ENCODE measurements around the gene ABLIM1.

The ABLIM1 gene

GRCh38 chr10:114499630-114500190 lies 158.4 kb downstream of the ABLIM1 start:
- TF ChIP-seq, protein P1, sequence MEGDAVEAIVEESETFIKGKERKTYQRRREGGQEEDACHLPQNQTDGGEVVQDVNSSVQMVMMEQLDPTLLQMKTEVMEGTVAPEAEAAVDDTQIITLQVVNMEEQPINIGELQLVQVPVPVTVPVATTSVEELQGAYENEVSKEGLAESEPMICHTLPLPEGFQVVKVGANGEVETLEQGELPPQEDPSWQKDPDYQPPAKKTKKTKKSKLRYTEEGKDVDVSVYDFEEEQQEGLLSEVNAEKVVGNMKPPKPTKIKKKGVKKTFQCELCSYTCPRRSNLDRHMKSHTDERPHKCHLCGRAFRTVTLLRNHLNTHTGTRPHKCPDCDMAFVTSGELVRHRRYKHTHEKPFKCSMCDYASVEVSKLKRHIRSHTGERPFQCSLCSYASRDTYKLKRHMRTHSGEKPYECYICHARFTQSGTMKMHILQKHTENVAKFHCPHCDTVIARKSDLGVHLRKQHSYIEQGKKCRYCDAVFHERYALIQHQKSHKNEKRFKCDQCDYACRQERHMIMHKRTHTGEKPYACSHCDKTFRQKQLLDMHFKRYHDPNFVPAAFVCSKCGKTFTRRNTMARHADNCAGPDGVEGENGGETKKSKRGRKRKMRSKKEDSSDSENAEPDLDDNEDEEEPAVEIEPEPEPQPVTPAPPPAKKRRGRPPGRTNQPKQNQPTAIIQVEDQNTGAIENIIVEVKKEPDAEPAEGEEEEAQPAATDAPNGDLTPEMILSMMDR (IDR thresholded peaks at IDR 0.05), result no peak

- TF ChIP-seq, protein P1 (IDR thresholded peaks at IDR 0.05), result no peak
Measured at GRCh38 chr10:114499116-114499515, 159.0 kb downstream of the ABLIM1 start.

DNA sequence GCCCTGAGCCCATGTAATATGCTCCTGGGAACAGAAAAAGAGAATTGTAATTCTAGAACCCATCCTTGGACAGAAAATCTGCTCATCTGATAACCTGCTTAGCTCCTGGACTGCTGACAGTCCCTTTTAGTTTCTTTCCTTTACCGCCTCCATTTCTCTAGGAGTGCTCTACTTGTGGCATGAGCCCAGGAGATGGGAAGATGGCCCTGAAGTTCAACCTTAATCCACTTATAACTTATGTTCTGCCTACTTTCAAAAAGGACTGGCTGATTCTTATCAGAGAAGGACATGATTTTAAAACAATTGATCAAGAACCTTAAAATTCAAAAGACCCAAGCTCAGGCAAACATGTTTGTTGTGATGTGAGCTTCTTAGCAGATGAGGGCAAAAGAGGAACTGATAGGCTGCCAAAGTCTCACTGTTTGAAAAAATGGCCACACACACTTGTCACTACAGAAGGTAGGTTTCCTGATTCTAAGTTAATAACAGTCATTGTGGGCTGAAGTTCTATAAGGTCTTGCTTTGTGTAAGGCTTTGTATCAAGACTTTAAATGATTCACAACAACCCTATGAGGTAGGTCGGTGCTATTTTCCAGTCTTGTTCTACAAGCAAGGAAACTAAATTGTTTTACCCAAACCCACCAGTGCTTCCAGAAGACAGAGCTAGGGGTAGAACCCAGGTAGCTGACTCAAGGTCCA lies 159.5 kb downstream of the ABLIM1 start:
- TF ChIP-seq, protein P1 (IDR thresholded peaks at IDR 0.05), result no peak

- TF ChIP-seq, protein P1 (IDR thresholded peaks at IDR 0.05), result no peak
Measured at GRCh38 chr10:114495303-114495702, 162.8 kb downstream of the ABLIM1 start.

- TF ChIP-seq, protein P1 (IDR thresholded peaks at IDR 0.05), result no peak
Measured at GRCh38 chr10:114492351-114493037, 165.6 kb downstream of the ABLIM1 start.

DNA sequence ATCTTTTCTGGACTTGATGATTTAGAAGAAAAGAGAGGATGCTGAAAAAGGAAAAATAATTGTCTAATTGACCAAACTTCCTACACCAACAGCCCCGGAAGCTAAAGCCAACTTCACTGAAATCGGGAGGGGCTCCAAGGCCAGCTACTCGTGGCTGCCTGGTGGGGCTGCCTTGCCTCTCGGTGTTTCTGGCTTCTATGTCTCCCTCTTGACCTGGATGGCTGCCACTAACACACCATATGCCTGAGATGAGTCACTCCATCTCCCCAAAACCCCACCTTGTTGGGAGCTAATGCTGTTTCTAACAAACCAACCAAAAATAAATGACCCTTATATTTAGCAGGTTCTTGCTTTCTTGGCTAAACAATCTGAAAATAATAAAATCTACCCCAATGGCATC lies 166.1 kb downstream of the ABLIM1 start:
- TF ChIP-seq, protein P1 (IDR thresholded peaks at IDR 0.05), result no peak

DNA sequence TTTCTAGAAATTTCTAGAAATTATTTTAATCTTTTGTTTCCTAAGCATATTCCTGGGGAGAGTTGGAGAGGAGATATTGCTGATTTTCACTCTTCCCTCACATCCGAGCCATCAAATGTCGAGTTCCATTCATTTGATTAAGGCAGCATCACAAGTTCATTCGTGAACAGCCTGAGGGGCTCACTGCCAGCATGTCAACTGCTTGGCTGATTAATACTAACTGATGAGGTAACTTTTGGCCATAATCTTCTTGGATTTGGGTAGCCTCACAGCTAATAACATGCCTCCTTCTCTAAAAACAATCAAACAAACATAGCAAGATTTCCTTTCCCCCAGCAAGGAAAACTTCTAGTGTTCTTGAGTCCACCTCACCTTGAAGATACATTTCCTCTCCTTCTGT lies 166.7 kb downstream of the ABLIM1 start:
- TF ChIP-seq, protein P1 (IDR thresholded peaks at IDR 0.05), result no peak

All from LNCAP (cell line).